Hematopoietic multipotent progenitor cell treated with erythropoietin and hydrocortisone succinate and interleukin-3 and kit ligand, for 6 days (in vitro differentiated cells): ENCODE measurements around the gene BEST1.
A peak's percentile ranks its signal among the peaks of the same experiment; 100 is the strongest.

Experiments
- DNase-seq: peaks from one replicate; pipeline ENCODE4 v3.0.0-alpha.2; 2015

BEST1 gene

GRCh38 chr11:61950035-61950547 lies at the start of gene BEST1:
Gene BEST1 (plus strand): TSS chr11:61950351. CDS start chr11:61951807, 1,456 bp downstream.
- no peak for DNase-seq

- DNase-seq = no peak
These were observed 48.8 kb upstream of the BEST1 start for GRCh38 chr11:61901397-61901796.

- DNase-seq = no peak
These were observed 47.8 kb upstream of the BEST1 start for GRCh38 chr11:61902313-61902712.

- DNase-seq = no peak
These were observed 46.3 kb upstream of the BEST1 start for GRCh38 chr11:61903845-61904244.

GRCh38 chr11:61904539-61905048 lies 45.6 kb upstream of the BEST1 start:
- peak; percentile 54 for DNase-seq

- DNase-seq = no peak
These were observed 45.0 kb upstream of the BEST1 start for GRCh38 chr11:61905067-61905696.

GRCh38 chr11:61905801-61906521 lies 44.2 kb upstream of the BEST1 start:
- no peak for DNase-seq

GRCh38 chr11:61906522-61906909 lies 43.6 kb upstream of the BEST1 start:
- no peak for DNase-seq

GRCh38 chr11:61907282-61907681 lies 42.9 kb upstream of the BEST1 start:
- DNase-seq = no peak

GRCh38 chr11:61907871-61908729 lies 42.1 kb upstream of the BEST1 start:
- DNase-seq = no peak

GRCh38 chr11:61908730-61909316 lies 41.3 kb upstream of the BEST1 start:
- DNase-seq = no peak

GRCh38 chr11:61910187-61911127 lies 39.7 kb upstream of the BEST1 start:
- no peak for DNase-seq

GRCh38 chr11:61911128-61911700 lies 38.9 kb upstream of the BEST1 start:
- no peak for DNase-seq

- no peak for DNase-seq
These were observed 38.2 kb upstream of the BEST1 start for GRCh38 chr11:61911701-61912529.

- peak; percentile 74 for DNase-seq
These were observed 37.6 kb upstream of the BEST1 start for GRCh38 chr11:61912530-61912898.

GRCh38 chr11:61912991-61913698 lies 37.0 kb upstream of the BEST1 start:
- no peak for DNase-seq

GRCh38 chr11:61913699-61914395 lies 36.3 kb upstream of the BEST1 start:
- no peak for DNase-seq

- DNase-seq = no peak
These were observed 35.5 kb upstream of the BEST1 start for GRCh38 chr11:61914471-61915171.
